HTR-8/SVneo (cell line): Measurements from ENCODE around the gene CFTR.

ENCODE experiments used
- DNase-seq: peaks from one replicate; pipeline ENCODE4 v3.0.0; 2011; ENCODE audit warnings: low spot score, mixed read lengths; ENCODE audit not compliant: insufficient read length
- FAIRE-seq: peaks from 2 replicates; lab custom pipeline; 2011; peaks lifted over from hg19 to GRCh38; lab: Jason Lieb, UNC

Gene CFTR

DNA sequence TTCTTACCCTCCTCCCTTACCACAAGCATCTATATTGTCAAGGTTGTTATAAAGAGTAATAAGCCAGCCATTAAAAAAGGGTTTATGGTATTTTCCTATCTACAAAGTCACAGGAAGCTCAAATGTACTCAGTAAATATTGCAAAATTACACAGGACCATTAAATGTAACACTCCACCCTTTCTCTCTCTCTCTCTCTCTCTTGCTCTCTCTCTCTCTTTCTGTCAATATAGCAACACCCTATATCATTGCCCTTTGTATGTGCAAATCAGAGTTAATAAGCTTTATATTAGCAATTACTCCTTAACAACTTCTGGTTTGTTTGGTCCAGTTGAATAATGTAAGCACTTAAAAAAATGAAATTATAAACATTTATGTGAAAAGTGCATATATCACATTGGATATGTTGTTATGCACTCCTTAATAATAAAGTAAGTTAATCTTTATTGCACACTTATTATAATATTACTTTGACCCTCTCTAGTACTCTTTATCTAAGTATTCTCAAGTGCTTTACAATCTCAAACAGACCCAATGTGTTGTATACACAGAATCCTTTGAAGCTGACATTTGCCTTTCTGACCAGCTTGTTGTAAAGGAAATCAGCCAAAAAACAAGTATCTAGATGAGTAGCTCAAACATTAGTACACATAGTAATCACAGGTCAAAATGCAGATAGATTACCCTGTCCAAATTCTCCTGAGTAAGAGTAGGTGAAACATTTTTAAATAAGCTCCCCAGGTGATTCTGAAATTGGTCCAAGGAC lies 93.2 kb downstream of the CFTR start:
- DNase-seq (no peak), FAIRE-seq (no peak)

DNA sequence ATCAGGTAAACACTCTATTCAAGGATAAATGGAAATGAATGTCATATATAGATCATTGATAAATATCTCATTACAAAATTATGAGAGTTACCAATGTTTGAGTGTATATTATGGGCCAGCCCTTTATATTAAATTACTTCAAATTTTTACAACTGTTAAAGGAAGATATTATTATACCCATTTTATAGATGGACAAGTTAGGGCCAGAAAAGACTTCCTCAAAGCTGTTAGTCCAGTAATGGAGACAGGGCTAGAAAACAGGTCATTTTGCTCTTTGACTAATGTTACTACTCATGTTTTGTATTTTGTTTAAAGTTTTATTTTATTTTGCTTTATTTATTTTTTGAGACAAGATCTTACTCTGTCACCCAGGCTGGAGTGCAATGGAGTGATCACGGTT lies 101.6 kb downstream of the CFTR start:
- FAIRE-seq = no peak
- DNase-seq = no peak

DNA sequence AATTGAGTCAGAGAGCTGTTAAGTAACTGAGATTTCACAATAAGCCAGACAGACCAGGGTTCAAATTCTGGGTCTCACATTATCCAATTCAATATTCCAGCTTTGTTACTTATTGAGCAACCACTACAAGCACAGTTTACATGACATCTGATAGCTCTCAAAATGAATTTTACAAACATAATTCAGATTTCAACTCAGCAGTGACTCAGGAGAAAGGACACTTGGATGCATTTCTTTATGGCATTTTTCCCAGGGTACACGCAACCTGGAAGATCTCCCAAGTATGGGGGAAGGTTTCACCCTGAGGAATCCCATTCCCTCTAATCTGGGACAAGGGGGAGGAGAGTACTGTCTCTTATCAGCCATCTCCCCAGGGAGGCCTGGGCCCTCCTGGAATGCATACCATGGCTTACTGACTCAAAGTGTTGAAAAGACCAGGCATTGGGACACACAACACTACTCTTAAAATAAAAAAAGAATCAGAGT lies 102.4 kb downstream of the CFTR start:
- FAIRE-seq (peak; percentile 87), DNase-seq (peak; percentile 72)

GRCh38 chr7:117587931-117588330 lies 108.1 kb downstream of the CFTR start:
- DNase-seq = no peak

GRCh38 chr7:117588352-117588794 lies 108.5 kb downstream of the CFTR start:
- DNase-seq = peak; percentile 28
- FAIRE-seq = peak; percentile 58

More at GRCh38 chr7:117587931-117588330, 108.1 kb downstream of the CFTR start:
- FAIRE-seq = no peak

DNA sequence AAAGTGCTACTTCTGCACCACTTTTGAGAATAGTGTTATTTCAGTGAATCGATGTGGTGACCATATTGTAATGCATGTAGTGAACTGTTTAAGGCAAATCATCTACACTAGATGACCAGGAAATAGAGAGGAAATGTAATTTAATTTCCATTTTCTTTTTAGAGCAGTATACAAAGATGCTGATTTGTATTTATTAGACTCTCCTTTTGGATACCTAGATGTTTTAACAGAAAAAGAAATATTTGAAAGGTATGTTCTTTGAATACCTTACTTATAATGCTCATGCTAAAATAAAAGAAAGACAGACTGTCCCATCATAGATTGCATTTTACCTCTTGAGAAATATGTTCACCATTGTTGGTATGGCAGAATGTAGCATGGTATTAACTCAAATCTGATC lies 110.4 kb downstream of the CFTR start:
- no peak for DNase-seq
- no peak for FAIRE-seq

DNA sequence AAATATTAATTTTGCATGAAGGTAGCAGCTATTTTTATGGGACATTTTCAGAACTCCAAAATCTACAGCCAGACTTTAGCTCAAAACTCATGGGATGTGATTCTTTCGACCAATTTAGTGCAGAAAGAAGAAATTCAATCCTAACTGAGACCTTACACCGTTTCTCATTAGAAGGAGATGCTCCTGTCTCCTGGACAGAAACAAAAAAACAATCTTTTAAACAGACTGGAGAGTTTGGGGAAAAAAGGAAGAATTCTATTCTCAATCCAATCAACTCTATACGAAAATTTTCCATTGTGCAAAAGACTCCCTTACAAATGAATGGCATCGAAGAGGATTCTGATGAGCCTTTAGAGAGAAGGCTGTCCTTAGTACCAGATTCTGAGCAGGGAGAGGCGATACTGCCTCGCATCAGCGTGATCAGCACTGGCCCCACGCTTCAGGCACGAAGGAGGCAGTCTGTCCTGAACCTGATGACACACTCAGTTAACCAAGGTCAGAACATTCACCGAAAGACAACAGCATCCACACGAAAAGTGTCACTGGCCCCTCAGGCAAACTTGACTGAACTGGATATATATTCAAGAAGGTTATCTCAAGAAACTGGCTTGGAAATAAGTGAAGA lies 112.3 kb downstream of the CFTR start:
- FAIRE-seq = peak; percentile 55
- no peak for DNase-seq

DNA sequence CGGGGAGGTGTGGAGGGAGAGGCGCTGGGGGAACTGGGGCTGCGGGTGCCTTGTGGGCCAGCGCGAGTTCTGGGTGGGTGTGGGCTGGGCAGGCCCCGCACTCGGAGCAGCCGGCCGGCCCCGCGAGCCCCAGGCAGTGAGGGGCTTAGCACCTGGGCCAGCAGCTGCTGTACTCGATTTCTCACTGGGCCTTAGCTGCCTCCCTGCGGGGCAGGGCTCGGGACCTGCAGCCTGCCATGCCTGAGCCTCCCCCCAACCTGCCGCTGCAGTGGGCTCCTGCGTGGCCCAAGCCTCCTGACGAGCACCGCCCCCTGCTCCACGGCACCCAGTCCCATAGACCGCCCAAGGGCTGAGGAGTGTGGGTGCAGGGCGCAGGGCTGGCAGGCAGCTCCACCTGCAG lies 116.3 kb downstream of the CFTR start:
- FAIRE-seq (no peak), DNase-seq (no peak)

GRCh38 chr7:117597755-117598154 lies 117.9 kb downstream of the CFTR start:
- FAIRE-seq (no peak), DNase-seq (no peak)

GRCh38 chr7:117600911-117601310 lies 121.1 kb downstream of the CFTR start:
- FAIRE-seq (no peak), DNase-seq (no peak)

DNA sequence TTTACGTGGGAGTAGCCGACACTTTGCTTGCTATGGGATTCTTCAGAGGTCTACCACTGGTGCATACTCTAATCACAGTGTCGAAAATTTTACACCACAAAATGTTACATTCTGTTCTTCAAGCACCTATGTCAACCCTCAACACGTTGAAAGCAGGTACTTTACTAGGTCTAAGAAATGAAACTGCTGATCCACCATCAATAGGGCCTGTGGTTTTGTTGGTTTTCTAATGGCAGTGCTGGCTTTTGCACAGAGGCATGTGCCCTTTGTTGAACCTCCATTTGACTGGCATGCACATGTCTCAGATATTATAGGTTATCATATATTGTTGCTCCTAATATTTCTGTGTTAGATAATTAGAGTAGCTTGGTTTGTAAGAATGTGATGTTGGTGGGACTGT lies 123.8 kb downstream of the CFTR start:
- FAIRE-seq (no peak), DNase-seq (no peak)

DNA sequence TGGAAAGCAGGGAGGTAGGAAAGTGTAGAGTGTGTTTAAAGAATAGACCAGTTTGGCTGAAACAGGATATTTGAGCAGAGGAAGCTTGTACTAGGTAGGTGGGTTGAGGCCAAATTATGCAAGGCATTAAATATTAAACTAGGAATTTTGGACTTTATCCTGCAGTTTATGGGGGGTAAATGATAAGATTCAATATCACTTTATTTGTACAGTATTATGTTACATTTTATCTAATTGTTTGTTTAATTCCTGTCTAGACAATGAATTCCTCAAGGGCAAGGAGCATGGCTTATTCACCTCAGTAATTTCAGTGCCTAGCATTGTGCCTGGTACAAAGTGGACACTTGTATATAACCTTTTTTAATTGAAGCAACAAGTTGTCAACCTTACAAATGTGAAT lies 125.9 kb downstream of the CFTR start:
- no peak for DNase-seq

GRCh38 chr7:117606132-117606531 lies 126.3 kb downstream of the CFTR start:
- DNase-seq (no peak), FAIRE-seq (peak; percentile 51)

More for the DNA sequence above, 125.9 kb downstream of the CFTR start:
- no peak for FAIRE-seq

DNA sequence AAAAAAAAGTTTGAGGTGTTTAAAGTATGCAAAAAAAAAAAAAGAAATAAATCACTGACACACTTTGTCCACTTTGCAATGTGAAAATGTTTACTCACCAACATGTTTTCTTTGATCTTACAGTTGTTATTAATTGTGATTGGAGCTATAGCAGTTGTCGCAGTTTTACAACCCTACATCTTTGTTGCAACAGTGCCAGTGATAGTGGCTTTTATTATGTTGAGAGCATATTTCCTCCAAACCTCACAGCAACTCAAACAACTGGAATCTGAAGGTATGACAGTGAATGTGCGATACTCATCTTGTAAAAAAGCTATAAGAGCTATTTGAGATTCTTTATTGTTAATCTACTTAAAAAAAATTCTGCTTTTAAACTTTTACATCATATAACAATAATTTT lies 130.6 kb downstream of the CFTR start:
- no peak for FAIRE-seq

DNA sequence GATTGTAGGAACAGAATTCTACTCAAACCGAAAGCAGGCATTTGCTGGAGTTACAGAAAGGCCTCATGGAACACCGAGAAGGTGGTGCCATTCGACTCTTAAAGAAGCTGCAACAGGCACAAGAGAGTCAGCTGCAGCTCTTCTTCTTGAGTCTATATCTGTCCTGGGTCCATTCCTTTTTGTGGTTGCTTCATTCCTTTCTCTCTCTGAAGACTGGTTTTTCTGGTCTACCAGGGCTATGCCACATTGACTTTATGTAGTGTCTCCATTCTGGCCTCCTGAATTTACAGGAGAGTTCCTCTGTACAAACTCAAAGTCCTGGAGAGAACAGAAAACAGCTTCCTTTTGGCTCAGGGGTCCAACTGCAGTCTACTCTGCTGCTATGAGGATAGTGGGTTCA lies 132.8 kb downstream of the CFTR start:
- DNase-seq (no peak), FAIRE-seq (no peak)

More for the DNA sequence above, 130.6 kb downstream of the CFTR start:
- no peak for DNase-seq

- no peak for DNase-seq
- no peak for FAIRE-seq
These were observed 136.9 kb downstream of the CFTR start for GRCh38 chr7:117616694-117617093.

DNA sequence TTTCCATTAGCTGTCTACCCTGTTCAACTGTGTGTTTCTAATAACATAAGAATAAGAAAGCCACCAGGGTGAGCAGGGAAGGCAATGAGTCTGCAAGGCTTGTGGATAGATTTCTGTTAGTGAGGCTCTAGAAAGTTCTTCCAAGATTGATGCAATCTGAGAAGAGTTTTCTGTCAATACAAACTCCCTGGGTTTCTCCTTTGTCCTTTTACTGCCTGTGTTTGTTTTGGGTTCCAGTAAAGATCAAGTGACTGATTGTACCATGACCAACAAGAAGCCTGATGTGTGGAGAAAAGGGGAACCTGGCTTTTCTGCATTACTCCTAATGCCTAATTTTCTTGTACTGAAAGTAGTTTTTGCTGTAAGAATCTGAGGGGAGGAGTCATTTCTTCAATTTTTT lies 139.9 kb downstream of the CFTR start:
- no peak for FAIRE-seq

GRCh38 chr7:117621075-117621618 lies 141.3 kb downstream of the CFTR start:
- no peak for DNase-seq
- no peak for FAIRE-seq

More for the DNA sequence above, 139.9 kb downstream of the CFTR start:
- DNase-seq = no peak

GRCh38 chr7:117623606-117624005 lies 143.8 kb downstream of the CFTR start:
- FAIRE-seq (peak; percentile 23), DNase-seq (no peak)

- no peak for FAIRE-seq
- DNase-seq = no peak
These were observed 150.7 kb downstream of the CFTR start for GRCh38 chr7:117630501-117630900.

- no peak for DNase-seq
- no peak for FAIRE-seq
These were observed 151.2 kb downstream of the CFTR start for GRCh38 chr7:117630907-117631564.
